ENCODE measurements around the gene ADAMTS13.

- TF ChIP-seq, protein P1, sequence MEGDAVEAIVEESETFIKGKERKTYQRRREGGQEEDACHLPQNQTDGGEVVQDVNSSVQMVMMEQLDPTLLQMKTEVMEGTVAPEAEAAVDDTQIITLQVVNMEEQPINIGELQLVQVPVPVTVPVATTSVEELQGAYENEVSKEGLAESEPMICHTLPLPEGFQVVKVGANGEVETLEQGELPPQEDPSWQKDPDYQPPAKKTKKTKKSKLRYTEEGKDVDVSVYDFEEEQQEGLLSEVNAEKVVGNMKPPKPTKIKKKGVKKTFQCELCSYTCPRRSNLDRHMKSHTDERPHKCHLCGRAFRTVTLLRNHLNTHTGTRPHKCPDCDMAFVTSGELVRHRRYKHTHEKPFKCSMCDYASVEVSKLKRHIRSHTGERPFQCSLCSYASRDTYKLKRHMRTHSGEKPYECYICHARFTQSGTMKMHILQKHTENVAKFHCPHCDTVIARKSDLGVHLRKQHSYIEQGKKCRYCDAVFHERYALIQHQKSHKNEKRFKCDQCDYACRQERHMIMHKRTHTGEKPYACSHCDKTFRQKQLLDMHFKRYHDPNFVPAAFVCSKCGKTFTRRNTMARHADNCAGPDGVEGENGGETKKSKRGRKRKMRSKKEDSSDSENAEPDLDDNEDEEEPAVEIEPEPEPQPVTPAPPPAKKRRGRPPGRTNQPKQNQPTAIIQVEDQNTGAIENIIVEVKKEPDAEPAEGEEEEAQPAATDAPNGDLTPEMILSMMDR (IDR thresholded peaks at IDR 0.05), result no peak
- no peak for TF ChIP-seq POLR2A (IDR thresholded peaks at IDR 0.05)
These were observed 37.3 kb upstream of the ADAMTS13 start for GRCh38 chr9:133384736-133385321.

Data from Peyer's patch (tissue), 4 donors.